Spleen (tissue), 7 donors: Measurements from ENCODE around the gene ADAMTS3.

Source experiments
- POLR2AphosphoS5 ChIP-seq, 3 donors: sonication (generic); formaldehyde crosslinking; IDR thresholded peaks; one replicate each; pipeline ENCODE4 v1.5.1; 2017; ENCODE audit warnings: antibody characterized with exemption in 3 of 3
- TF ChIP-seq, protein P1 (sequence below), 11 experiments: fragments of 200-600 bp in 7 of 11; fragments of 450-650 bp in 4 of 11; sonication (generic) in 4 of 11; IDR thresholded peaks in 8 of 11; conservative IDR thresholded peaks in 3 of 11; 1 replicate in 7 of 11; 2 replicates in 4 of 11; pipeline versions ENCODE4 v1.4.0 to v1.8.0; 2016 to 2021; ENCODE audit warnings: antibody characterized with exemption in 11 of 11, inconsistent platforms in 4 of 11, mild to moderate bottlenecking in 1 of 11
- donor health status: DM: no; HTN: no; CAD: no; lungs with moderate emphysema.
- donor health status: DM: no; HTN: no; CAD: no.
- donor health status: DM: no; HTN: no; CAD: no.

DNA sequence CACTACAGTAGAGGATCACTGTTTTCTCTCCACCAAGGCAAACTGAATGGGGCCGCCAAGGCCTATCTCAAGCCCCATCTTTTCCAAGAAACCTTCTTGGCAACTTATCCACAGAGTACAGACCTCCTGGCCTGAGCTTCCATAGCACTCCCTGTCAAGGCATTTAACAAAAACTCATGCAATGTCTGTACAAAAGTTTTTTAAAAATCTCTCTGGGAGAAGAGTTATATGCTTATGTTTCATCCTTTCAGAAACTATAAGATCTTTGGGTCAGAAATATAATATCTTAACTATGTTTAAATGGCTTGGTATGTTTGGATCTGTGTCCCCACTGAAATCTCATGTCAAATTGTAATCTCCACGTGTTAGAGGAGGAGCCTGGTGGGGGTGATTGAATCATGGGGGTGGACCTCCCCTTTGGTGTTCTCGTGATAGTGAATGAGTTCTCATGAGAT is 13.6 kb downstream of the ADAMTS3 start:
- no peak for TF ChIP-seq POLR2AphosphoS5 (IDR thresholded peaks at IDR 0.05)
- TF ChIP-seq, protein P1, sequence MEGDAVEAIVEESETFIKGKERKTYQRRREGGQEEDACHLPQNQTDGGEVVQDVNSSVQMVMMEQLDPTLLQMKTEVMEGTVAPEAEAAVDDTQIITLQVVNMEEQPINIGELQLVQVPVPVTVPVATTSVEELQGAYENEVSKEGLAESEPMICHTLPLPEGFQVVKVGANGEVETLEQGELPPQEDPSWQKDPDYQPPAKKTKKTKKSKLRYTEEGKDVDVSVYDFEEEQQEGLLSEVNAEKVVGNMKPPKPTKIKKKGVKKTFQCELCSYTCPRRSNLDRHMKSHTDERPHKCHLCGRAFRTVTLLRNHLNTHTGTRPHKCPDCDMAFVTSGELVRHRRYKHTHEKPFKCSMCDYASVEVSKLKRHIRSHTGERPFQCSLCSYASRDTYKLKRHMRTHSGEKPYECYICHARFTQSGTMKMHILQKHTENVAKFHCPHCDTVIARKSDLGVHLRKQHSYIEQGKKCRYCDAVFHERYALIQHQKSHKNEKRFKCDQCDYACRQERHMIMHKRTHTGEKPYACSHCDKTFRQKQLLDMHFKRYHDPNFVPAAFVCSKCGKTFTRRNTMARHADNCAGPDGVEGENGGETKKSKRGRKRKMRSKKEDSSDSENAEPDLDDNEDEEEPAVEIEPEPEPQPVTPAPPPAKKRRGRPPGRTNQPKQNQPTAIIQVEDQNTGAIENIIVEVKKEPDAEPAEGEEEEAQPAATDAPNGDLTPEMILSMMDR (IDR thresholded peaks at IDR 0.05 in 8 of 11, conservative IDR thresholded peaks at IDR 0.05 in 3 of 11), result no peak
